ENCODE results near the gene RASSF8. TPM values are rescaled to one million over a fixed set of nuclear protein-coding genes. Genes with fewer than 3 reads are reported as not detected.

Gene RASSF8
- total RNA-seq, 4 donors from 2014 or later, result 40.1 to 66.1 (median 48.2) TPM

DNA sequence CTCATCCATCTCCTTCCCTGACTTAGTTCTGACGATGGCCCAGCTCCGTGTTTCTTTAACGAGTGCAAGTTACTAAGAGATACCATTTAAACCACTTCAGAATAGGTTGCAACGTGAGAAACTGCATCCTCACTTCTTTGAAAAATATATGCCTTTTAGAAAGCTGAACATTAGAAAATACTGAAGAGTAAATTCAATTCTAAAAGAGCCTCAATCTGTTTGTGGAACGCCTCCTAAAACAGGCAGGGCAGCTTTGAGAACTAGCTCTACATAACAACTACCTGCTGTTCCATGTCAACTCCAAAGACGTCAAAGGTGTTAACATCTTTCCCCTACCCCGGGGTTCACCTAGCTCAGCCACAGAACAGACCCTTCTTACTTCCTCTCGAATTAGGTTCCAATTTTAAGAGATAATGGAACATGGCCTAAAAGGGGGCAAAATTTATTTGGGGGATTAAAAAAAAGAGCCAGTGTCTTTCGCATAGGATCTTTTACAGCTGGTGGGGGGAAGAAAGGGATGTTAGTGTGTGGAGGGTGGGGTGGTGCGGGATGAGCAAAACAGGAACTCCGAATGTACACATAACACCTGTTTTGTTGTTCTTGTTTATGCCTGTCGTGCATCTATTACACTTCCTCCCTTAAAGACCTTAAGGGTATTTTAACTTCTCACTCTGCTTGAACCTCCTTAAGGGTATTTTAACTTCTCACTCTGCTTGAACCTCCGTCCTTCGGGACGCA, 163.0 kb downstream of the RASSF8 start:
- TF ChIP-seq, protein P1, sequence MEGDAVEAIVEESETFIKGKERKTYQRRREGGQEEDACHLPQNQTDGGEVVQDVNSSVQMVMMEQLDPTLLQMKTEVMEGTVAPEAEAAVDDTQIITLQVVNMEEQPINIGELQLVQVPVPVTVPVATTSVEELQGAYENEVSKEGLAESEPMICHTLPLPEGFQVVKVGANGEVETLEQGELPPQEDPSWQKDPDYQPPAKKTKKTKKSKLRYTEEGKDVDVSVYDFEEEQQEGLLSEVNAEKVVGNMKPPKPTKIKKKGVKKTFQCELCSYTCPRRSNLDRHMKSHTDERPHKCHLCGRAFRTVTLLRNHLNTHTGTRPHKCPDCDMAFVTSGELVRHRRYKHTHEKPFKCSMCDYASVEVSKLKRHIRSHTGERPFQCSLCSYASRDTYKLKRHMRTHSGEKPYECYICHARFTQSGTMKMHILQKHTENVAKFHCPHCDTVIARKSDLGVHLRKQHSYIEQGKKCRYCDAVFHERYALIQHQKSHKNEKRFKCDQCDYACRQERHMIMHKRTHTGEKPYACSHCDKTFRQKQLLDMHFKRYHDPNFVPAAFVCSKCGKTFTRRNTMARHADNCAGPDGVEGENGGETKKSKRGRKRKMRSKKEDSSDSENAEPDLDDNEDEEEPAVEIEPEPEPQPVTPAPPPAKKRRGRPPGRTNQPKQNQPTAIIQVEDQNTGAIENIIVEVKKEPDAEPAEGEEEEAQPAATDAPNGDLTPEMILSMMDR (IDR thresholded peaks at IDR 0.05; ENCODE audit: low read depth), result no peak

DNA sequence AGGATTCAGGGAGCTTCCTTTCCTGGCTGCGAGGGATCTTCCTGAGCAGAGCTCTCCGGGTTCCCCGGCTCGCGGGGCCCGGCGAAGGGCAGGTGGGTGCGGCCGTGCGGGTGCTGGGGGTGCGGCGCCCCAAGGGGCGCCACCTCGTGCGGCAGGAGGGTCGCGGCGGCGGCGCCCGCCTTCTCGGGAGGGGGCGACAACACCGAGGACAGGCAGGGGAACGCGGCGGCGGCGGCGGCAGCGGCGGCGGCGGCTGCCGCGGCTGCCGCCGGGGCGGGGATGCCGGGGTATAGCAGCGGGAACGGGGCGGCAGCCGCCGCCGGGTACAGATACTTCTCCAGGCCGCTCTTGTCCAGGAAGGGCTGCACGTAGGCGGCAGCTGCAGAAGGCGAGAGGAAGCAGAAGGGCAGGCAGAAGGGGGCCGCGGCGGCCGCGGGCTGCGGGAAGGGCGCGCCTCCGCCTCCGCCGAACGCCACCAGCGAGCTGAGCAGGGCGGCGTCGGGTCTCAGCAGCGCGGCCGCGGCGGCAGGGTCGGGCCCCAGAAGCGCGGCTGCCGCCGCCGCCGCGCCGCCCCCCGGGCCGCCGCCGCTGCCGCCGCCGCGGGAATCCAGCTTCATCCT, 163.7 kb downstream of the RASSF8 start:
- TF ChIP-seq, protein P1 (IDR thresholded peaks at IDR 0.05; ENCODE audit: low read depth), result no peak

DNA sequence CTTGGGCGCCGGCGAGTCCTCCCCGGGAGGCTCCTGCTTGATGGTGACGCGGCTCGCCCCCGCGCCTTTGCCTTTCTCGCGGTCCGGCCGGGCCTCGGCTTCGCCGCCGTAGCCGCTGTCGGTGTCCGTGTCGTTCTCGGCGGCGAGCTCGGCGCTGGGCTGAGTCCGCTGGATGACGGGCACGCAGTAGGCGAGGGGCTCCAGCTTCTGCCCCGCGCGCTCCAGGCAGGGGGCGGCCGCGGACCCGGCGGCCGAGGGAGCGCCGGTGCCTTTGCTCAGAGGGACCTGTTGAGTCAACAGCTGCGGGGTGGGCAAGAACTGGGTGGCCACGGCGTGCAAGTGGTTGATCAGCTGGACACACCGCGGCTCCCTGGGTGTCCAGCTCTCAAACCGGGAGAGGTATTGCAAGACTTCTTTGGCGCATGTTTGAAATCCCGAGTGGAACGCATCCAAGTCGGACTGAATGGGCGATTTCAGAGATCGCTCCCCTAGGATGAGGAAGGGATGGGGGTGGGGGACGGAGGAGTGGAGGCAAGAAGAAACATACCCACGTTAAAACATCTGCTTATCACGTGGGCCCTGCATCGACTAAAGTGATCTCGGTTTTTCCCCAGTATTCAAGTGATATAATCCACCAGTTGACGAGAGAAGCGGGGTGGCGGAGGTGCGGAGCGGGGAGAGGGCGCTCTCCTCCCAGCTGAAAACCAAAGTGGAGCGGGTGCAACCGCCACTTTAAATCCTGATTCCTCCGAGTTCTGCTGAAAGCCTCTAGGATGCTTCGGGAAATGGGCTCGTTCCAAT, 164.4 kb downstream of the RASSF8 start:
- TF ChIP-seq, protein P1 (IDR thresholded peaks at IDR 0.05; ENCODE audit: low read depth), result no peak

DNA sequence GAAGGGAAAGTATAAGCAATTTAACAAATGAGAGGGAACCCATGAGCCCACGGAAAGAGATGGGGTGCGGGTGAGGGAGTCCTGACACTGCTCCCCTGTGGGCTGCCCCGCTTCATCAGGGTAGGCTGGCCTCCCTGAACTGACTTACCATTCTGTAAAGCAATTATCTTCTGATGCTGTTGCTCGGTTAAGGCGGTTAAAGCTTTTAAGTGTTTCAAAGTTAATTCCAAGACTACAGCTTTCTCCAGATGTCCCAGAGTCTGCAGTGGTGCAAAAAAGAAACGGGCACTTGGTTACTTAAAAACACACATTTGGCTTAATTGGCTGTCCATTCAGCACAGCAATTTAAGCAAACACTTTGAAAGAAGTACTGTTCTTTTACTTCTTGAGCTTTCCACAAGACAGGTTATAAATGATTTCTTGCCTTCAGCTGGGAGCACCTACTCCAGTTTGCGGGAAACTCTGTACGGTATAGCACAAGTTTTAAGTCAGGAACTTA, 165.0 kb downstream of the RASSF8 start:
- TF ChIP-seq, protein P1 (IDR thresholded peaks at IDR 0.05; ENCODE audit: low read depth), result no peak

DNA sequence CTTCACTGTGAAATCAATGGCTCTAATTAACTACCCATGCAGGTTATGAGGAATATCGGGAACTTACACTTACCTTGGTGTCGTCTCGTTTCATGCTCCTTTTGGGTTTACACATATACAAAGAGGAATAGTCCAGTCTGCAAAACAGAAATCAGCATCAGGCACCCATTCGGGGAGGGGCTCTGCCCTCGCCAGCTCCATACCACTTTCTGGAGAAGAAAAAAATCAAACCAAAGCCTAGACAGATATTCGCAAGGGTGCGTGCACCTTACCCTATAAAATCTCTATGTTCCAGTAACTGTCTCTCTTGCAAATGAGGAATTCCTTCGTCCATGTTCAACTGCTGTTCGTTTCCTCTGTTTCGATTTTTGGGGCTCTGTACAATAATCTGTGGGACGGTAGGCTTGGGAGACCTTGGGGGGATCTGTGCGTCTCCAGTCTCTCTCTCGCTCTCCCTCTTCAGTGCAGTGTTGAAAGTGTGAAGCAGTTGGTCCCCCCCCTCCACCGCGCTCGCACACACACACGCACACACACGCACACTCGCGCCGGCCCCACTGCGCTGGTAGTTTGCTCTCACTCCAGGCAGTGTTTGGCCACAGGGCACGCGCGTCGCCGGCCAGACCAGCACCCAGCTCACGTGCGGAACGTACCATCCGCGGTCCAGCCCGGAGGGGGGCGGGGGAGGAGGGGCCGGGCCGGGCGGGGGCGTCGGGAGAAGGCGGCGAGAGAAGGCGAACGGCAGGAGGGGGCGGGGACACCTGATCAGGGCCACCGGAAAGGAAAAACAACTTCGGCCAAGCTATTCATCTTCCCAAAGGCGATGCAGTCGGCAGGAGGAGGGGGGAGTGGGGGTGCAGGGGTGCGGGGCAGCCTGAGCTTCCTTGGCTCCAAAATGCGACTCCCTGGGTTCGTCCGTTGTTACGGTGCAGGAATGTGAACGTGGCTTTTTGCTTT, 166.2 kb downstream of the RASSF8 start, which contains the start of gene BHLHE41:
Gene BHLHE41 (minus strand): TSS at position 592 of the 954 bp plus-strand sequence. CDS start 258 bp downstream, at position 334.
- TF ChIP-seq, protein P1 (IDR thresholded peaks at IDR 0.05; ENCODE audit: low read depth), result no peak

DNA sequence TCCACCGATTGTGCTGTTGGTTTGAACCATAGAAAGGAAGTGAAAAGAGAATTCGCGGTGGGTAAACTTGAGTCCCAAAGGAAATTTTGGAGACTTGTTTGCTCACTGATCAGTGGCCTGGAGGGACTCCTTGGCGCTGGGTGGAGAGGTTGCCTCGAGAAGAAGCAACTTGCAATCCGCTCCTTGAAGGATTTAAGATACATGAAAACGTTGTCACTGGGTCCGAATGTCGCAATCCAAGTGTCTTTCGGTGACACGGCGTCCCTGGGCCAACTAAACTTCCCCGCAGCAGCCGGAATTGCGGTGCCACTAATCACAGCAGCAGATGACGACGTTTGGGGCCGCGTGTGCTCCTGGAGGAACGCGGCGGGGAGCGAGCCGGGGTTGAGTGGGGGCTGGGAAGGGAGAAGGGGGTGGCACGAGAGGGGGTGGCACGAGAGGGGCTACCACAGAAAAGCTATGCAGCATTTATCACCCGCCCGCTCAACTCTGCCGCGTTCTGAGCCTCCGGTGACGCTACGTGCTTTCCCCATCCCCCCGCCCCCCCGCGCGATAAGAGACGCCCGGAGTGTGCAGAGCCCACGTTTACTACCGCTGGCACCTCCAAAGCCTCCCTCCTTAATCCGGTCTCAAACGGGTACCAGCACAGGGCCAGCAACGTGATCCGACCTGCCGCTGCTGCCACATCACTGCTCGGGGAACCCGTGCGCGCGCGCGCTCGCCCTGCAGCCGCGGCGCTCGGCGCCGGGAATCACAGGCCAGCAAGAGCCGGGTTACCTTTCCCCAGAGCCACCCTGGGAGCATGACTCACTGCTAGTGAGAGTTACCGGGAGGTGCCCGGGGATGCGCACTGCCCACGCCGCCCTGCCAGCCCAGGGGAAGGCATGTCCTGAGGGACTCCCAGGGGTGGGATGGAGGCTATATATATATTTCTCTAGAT, 167.2 kb downstream of the RASSF8 start:
- TF ChIP-seq, protein P1 (IDR thresholded peaks at IDR 0.05; ENCODE audit: low read depth), result no peak
